K562 (cell line): ENCODE measurements around the gene PRKACB. TPM values are rescaled to one million over a fixed set of nuclear protein-coding genes. Genes with fewer than 3 reads are reported as not detected.

Experiments
- ATAC-seq: fragments of 200-7000 bp; cut with Tn5 transposase; 3 replicates; pipeline ENCODE4 v1.9.1; 2020; ENCODE audit warnings: moderate library complexity
- BruUV-seq: library from RNA; stranded (reverse); fragments of 400-500 nt; replicated peaks from 2 replicates; lab custom pipeline; 2021; lab: Mats Ljungman, UMichigan
- CTCF ChIA-PET: fragments of 300-600 bp; formaldehyde crosslinking; extraction: SDS; loops from one replicate; lab custom pipeline; 2021; ENCODE audit warnings: low intra/inter-chr PET ratio; lab: Yijun Ruan, JAX
- POLR2A ChIA-PET: fragments of 300-600, 350-650 bp; sonication (Branson Sonifier 250); formaldehyde crosslinking; extraction: SDS; loops from one replicate; lab custom pipeline; 2021; ENCODE audit warnings: antibody characterized with exemption, inconsistent platforms; lab: Yijun Ruan, JAX
- DNase-seq, 4 experiments: peaks; one replicate each; pipeline versions ENCODE4 v3.0.0 to v3.0.0-alpha.2; 2011 to 2018; ENCODE audit warnings: low spot score in 3 of 4, mixed read lengths in 3 of 4; ENCODE audit errors: extremely low read depth in 1 of 4
- FAIRE-seq: peaks from 2 replicates; lab custom pipeline; 2011; peaks lifted over from hg19 to GRCh38; lab: Jason Lieb, UNC
- H2AFZ ChIP-seq: 2 replicates; pipeline ENCODE4 v1.6.0; 2011; ENCODE audit warnings: low read depth, low read length, control low read depth, inconsistent platforms
- H3K27ac ChIP-seq: fragments of 200-600 bp; 3 replicates; pipeline ENCODE4 v1.8.0; 2011; ENCODE audit warnings: low read depth, mild to moderate bottlenecking, control low read depth, inconsistent platforms, low read length, moderate library complexity, mixed read lengths; ENCODE audit errors: extremely low read depth
- H3K27me3 ChIP-seq, 2 experiments: fragments of 300-600 bp in 1 of 2; 2 replicates in 1 of 2; 3 replicates in 1 of 2; pipeline versions ENCODE4 v1.6.0 to v1.8.0; 2011; ENCODE audit warnings: inconsistent platforms in 2 of 2, low read length in 2 of 2, mild to moderate bottlenecking in 1 of 2, mixed read lengths in 1 of 2, moderate library complexity in 1 of 2; ENCODE audit not compliant: control insufficient read depth in 2 of 2, insufficient read depth in 2 of 2
- H3K36me3 ChIP-seq: fragments of 300-600 bp; 3 replicates; pipeline ENCODE4 v1.8.0; 2011; ENCODE audit warnings: mild to moderate bottlenecking, low read length, inconsistent platforms; ENCODE audit not compliant: control insufficient read depth, insufficient read depth
- H3K4me1 ChIP-seq, 2 experiments: fragments of 200-600 bp in 1 of 2; replicated peaks in 1 of 2; 2 replicates in 1 of 2; 3 replicates in 1 of 2; pipeline versions ENCODE4 v1.5.1 to v1.8.0; 2011; ENCODE audit warnings: inconsistent platforms in 2 of 2, low read length in 2 of 2, mild to moderate bottlenecking in 1 of 2, mixed read lengths in 1 of 2, moderate library complexity in 1 of 2; ENCODE audit not compliant: control insufficient read depth in 2 of 2, insufficient read depth in 2 of 2
- H3K4me2 ChIP-seq: 2 replicates; pipeline ENCODE4 v1.6.1; 2011; ENCODE audit warnings: low read length, control low read depth, inconsistent platforms, mixed read lengths; ENCODE audit not compliant: insufficient read depth
- H3K4me3 ChIP-seq: fragments of 200-600 bp; sonication (generic), shearing (Covaris generic); 2 replicates; pipeline ENCODE4 v1.5.1; 2016; ENCODE audit warnings: control low read depth, inconsistent platforms
- H3K79me2 ChIP-seq: fragments of 200-600 bp; 3 replicates; pipeline ENCODE4 v1.8.0; 2011; ENCODE audit warnings: low read length, inconsistent platforms; ENCODE audit not compliant: control insufficient read depth, insufficient read depth
- H3K9ac ChIP-seq, 2 experiments: 2 replicates each; pipeline versions ENCODE4 v1.6.0 to v1.6.1; 2011; ENCODE audit warnings: low read depth in 2 of 2, low read length in 2 of 2, control low read depth in 1 of 2, inconsistent platforms in 1 of 2, mild to moderate bottlenecking in 1 of 2, mixed read lengths in 1 of 2; ENCODE audit not compliant: insufficient read depth in 1 of 2
- H3K9me1 ChIP-seq: one replicate; pipeline ENCODE4 v1.6.0; 2011; ENCODE audit warnings: inconsistent platforms, mild to moderate bottlenecking, low read length, moderate library complexity; ENCODE audit not compliant: control insufficient read depth, insufficient read depth
- H3K9me3 ChIP-seq: replicated peaks from 2 replicates; pipeline ENCODE4 v1.5.1; 2011; ENCODE audit warnings: low read depth, low read length, inconsistent platforms; ENCODE audit not compliant: control insufficient read depth, insufficient read depth
- H4K20me1 ChIP-seq: replicated peaks from 2 replicates; pipeline ENCODE4 v1.6.1; 2011; ENCODE audit warnings: low read length, inconsistent platforms, mixed read lengths; ENCODE audit not compliant: control insufficient read depth, insufficient read depth
- BRF2 ChIP-seq: IDR thresholded peaks from 3 replicates; pipeline ENCODE4 v1.6.1; 2011; ENCODE audit warnings: borderline replicate concordance, mild to moderate bottlenecking; ENCODE audit not compliant: insufficient read length, insufficient read depth
- ERF ChIP-seq: fragments of 450-650 bp; formaldehyde crosslinking; IDR thresholded peaks from 2 replicates; pipeline ENCODE4 v1.4.0; 2020; ENCODE audit warnings: mild to moderate bottlenecking, mixed read lengths
- FOXM1 ChIP-seq, 2 experiments: fragments of 450-650 bp in 1 of 2; sonication (generic) in 1 of 2; formaldehyde crosslinking in 1 of 2; IDR thresholded peaks; 2 replicates each; pipeline versions ENCODE4 v1.6.1 to v1.9.0; 2017 to 2022; ENCODE audit warnings: low read depth in 2 of 2, mild to moderate bottlenecking in 2 of 2, missing genetic modification reagents in 1 of 2, moderate library complexity in 1 of 2
- HINFP ChIP-seq: fragments of 450-650 bp; conservative IDR thresholded peaks from 2 replicates; pipeline ENCODE4 v1.6.1; 2016; ENCODE audit warnings: missing genetic modification characterization, low read depth, mild to moderate bottlenecking, control low read depth, missing compliant biosample characterization
- KLF13 ChIP-seq: fragments of 450-650 bp; IDR thresholded peaks from 2 replicates; pipeline ENCODE4 v1.6.1; 2016; ENCODE audit warnings: missing genetic modification characterization, low read depth, mild to moderate bottlenecking, missing compliant biosample characterization, moderate library complexity, borderline replicate concordance
- MAX ChIP-seq: sonication (generic); formaldehyde crosslinking; IDR thresholded peaks from 2 replicates; pipeline ENCODE4 v1.9.0; 2022; ENCODE audit warnings: mild to moderate bottlenecking, missing genetic modification reagents
- RHOXF2B ChIP-seq: fragments of 250-450 bp; sonication (Bioruptor Pico); conservative IDR thresholded peaks from 2 replicates; pipeline ENCODE4 v1.5.1; 2021
- SMARCB1 ChIP-seq: IDR thresholded peaks from 2 replicates; pipeline ENCODE4 v1.6.1; 2011; ENCODE audit warnings: improper control_type of control experiment, low read depth; ENCODE audit not compliant: insufficient read length
- SRSF7 ChIP-seq: fragments of 200-400 bp; formaldehyde crosslinking; optimal IDR thresholded peaks from 2 replicates; pipeline ENCODE3; 2017; ENCODE audit warnings: mild to moderate bottlenecking, low read depth, low read length
- STAG1 ChIP-seq: sonication (generic); formaldehyde crosslinking; IDR thresholded peaks from 2 replicates; pipeline ENCODE4 v1.5.0; 2020; ENCODE audit warnings: missing genetic modification reagents, borderline replicate concordance
- ZNF146 ChIP-seq: IDR thresholded peaks from one replicate; pipeline ENCODE4 v1.6.1; 2018; ENCODE audit warnings: missing compliant biosample characterization; ENCODE audit not compliant: unreplicated experiment
- ZNF436 ChIP-seq: fragments of 250-450, 450-650 bp; sonication (Bioruptor Pico); formaldehyde crosslinking; IDR thresholded peaks from 2 replicates; pipeline ENCODE4 v1.7.0; 2020; ENCODE audit warnings: mild to moderate bottlenecking
- ZNF707 ChIP-seq: fragments of 250-450 bp; sonication (Bioruptor Pico); conservative IDR thresholded peaks from 2 replicates; pipeline ENCODE4 v1.8.0; 2022; ENCODE audit warnings: inconsistent platforms, mild to moderate bottlenecking, moderate library complexity
- ZNF785 ChIP-seq: fragments of 250-450 bp; sonication (Bioruptor Pico); IDR thresholded peaks from 2 replicates; pipeline ENCODE4 v1.4.0; 2020; ENCODE audit warnings: mild to moderate bottlenecking
- WGBS: fragments of 100-300 bp; shearing (Covaris generic); methylation state at CpG from one replicate; pipeline ENCODE4 v1.1.6; 2016; ENCODE audit warnings: low coverage, mixed read lengths; ENCODE audit not compliant: insufficient coverage; ENCODE audit errors: missing lambda C conversion rate; 5-methylcytosine and 5-hydroxymethylcytosine counted together
- in situ Hi-C: fragments of 300-500 bp; cut with MboI; formaldehyde crosslinking; loops from 4 replicates; pipeline ENCODE4 v1.15.0; 2018; ENCODE audit warnings: inconsistent platforms, mixed read lengths
- intact Hi-C: fragments of 100-400 bp; cut with micrococcal nuclease; formaldehyde crosslinking; loops from 2 replicates; pipeline ENCODE4 v1.14.2; 2022
- polyA plus RNA-seq, 8 experiments: library from polyadenylated mRNA; depleted of rRNA in 4 of 8; stranded (reverse) in 5 of 8; unstranded in 3 of 8; fragments of >200 nt; fragmentation: Nextera tagmentation in 2 of 8; fragmentation: Illumina TruSeq in 1 of 8; extraction: Ambion mirVana in 2 of 8; extraction: Trizol in 1 of 8; gene quantifications; 2 replicates each; pipeline versions ENCODE4 v1.2.1 to v1.2.3, GENCODE V29; 2011 to 2014; ENCODE audit warnings: inconsistent platforms in 1 of 8, missing spikeins in 1 of 8
- total RNA-seq, 7 experiments: library from RNA; depleted of rRNA in 6 of 7; stranded (reverse); fragments of >200 nt in 6 of 7; fragmentation: Illumina TruSeq in 2 of 7; extraction: Trizol in 2 of 7; gene quantifications; 2 replicates each; pipeline versions ENCODE4 v1.2.1 to v1.2.3, GENCODE V29; 2011 to 2021; ENCODE audit warnings: low replicate concordance in 1 of 7
- TF ChIP-seq, protein P1 (sequence below): fragments of 250-450 bp; sonication (Bioruptor Pico); IDR thresholded peaks from 2 replicates; pipeline ENCODE4 v1.4.0; 2020
- TF ChIP-seq, protein P2 (sequence below), 2 experiments: fragments of 450-650 bp; conservative IDR thresholded peaks; 2 replicates each; pipeline ENCODE4 v1.6.1; 2017; ENCODE audit warnings: mild to moderate bottlenecking in 2 of 2, moderate library complexity in 2 of 2

The PRKACB gene
- total and polyA plus RNA-seq, 9 of the 15 experiments (the other 6 are each of a cell fraction or from before 2014, with no cell fraction given): 1.1 to 5.2 (median 2.8) TPM

DNA sequence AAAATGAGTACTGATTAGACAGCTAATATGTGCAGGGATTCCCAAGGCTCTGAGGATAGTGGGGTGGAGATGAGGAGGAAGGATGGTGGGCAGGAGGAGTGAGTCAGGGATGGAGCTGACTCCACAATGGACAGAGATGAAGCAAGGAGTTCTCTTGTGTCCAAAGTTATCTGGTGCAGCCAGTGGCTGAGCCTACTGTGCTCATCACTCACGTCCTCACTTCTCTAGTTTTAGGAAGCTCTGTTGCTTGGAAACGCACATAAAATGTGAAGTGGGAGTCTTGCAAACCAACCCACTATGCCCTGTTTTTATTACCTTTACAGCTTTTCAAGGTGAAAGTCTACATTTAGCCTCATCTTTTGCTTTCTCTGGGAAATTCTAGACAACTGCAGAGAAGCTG, 120.9 kb downstream of the PRKACB start (continued):
- TF ChIP-seq ZNF785 (CRISPR knock-in tag) (no peak), SMARCB1 (no peak), RHOXF2B (CRISPR knock-in tag) (no peak), ZNF707 (no peak), ZNF146 (CRISPR knock-in tag) (no peak)
- TF ChIP-seq, all 486 proteins: peak for 0

DNA sequence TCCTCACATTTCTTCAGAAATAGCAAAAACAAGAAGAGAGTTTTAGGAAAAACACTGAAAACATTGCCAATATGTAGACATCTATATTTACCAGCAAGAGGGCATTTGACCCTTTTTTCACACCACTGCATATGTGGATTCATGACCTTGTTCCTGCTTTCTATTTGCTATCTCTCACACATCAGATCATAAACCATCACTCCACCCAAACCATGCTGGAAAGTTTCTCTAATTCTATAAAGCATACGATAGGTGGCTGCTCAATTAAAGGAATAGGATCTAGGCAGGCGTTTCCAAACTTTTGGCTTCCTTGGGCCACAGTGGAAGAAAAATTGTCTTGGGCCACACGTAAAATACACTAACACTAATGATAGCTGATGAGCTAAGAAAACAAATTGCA, 121.8 kb downstream of the PRKACB start:
- FAIRE-seq: no peak
- TF ChIP-seq FOXM1 (IDR thresholded peaks at IDR 0.05; ENCODE audit: low read depth) (no peak), FOXM1 (CRISPR knock-in tag; IDR thresholded peaks at IDR 0.05; ENCODE audit: low read depth) (no peak), STAG1 (CRISPR knock-in tag) (no peak), KLF13 (no peak), ZNF436 (CRISPR knock-in tag) (no peak), SRSF7 (no peak), MAX (no peak), HINFP (tag) (no peak), BRF2 (no peak), ERF (CRISPR knock-in tag) (no peak)
- TF ChIP-seq, protein P1, sequence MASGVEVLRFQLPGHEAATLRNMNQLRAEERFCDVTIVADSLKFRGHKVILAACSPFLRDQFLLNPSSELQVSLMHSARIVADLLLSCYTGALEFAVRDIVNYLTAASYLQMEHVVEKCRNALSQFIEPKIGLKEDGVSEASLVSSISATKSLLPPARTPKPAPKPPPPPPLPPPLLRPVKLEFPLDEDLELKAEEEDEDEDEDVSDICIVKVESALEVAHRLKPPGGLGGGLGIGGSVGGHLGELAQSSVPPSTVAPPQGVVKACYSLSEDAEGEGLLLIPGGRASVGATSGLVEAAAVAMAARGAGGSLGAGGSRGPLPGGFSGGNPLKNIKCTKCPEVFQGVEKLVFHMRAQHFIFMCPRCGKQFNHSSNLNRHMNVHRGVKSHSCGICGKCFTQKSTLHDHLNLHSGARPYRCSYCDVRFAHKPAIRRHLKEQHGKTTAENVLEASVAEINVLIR: no peak
- TF ChIP-seq, protein P2, sequence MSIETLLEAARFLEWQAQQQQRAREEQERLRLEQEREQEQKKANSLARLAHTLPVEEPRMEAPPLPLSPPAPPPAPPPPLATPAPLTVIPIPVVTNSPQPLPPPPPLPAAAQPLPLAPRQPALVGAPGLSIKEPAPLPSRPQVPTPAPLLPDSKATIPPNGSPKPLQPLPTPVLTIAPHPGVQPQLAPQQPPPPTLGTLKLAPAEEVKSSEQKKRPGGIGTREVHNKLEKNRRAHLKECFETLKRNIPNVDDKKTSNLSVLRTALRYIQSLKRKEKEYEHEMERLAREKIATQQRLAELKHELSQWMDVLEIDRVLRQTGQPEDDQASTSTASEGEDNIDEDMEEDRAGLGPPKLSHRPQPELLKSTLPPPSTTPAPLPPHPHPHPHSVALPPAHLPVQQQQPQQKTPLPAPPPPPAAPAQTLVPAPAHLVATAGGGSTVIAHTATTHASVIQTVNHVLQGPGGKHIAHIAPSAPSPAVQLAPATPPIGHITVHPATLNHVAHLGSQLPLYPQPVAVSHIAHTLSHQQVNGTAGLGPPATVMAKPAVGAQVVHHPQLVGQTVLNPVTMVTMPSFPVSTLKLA (conservative IDR thresholded peaks at IDR 0.05): no peak

More for the DNA sequence above, 121.8 kb downstream of the PRKACB start:
- in situ Hi-C loops: no loop called here
- intact Hi-C loops: no loop called here
- Histone ChIP-seq H2AFZ (no peak overlapping the region), H3K4me2 (no peak overlapping the region), H3K9me1 (no peaks in the 10 kb centered on the region), H3K4me3 (no peak overlapping the region), H3K4me1 (no peaks in the 10 kb centered on the region; a peak in 1 of 5 replicates), H3K27me3 (no peaks in the 10 kb centered on the region), H4K20me1 (no peaks in the 10 kb centered on the region), H3K79me2 (no peaks in the 10 kb centered on the region), H3K27ac (no peak overlapping the region), H3K36me3 (no peaks in the 10 kb centered on the region), H3K9ac (no peak overlapping the region), H3K9me3 (no peaks in the 10 kb centered on the region)
- DNase-seq (no peak), ATAC-seq (no peak)
- BruUV-seq: no TSS peak
- WGBS: 16% methylated on average over 3 of the region's 3 CpGs
- ChIA-PET POLR2A (interaction anchor here (1.1 to 1.7 kb wide), 2 partner anchors 11 to 13 kb away, joined by 4 to 6 read pairs; no protein-coding TSS in a partner anchor), CTCF (no interaction called here)
